Fibroblast of lung (primary cell): ENCODE data around the gene SMC4.

ENCODE experiments used
- CTCF ChIP-seq, 2 donors: IDR thresholded peaks in 1 of 2; conservative IDR thresholded peaks in 1 of 2; 1 replicate in 1 of 2; 2 replicates in 1 of 2; pipeline ENCODE4 v1.5.1; 2011 to 2012; ENCODE audit warnings: low read length in 2 of 2, control low read depth in 1 of 2, inconsistent platforms in 1 of 2, low read depth in 1 of 2, mild to moderate bottlenecking in 1 of 2
- EZH2 ChIP-seq: IDR thresholded peaks from 2 replicates; pipeline ENCODE4 v1.5.1; 2012; ENCODE audit warnings: low read length, control low read depth, mild to moderate bottlenecking; ENCODE audit errors: missing control alignments

- TF ChIP-seq CTCF (conservative IDR thresholded peaks at IDR 0.05 in 1 of 2, IDR thresholded peaks at IDR 0.05 in 1 of 2; ENCODE audit: low read depth in 1 of 2, low read length in 2 of 2) (no peak), EZH2 (no peak)
Measured at GRCh38 chr3:160374472-160374871, 25.0 kb upstream of the SMC4 start.
